ENCODE measurements around the gene CDH13.

DNA sequence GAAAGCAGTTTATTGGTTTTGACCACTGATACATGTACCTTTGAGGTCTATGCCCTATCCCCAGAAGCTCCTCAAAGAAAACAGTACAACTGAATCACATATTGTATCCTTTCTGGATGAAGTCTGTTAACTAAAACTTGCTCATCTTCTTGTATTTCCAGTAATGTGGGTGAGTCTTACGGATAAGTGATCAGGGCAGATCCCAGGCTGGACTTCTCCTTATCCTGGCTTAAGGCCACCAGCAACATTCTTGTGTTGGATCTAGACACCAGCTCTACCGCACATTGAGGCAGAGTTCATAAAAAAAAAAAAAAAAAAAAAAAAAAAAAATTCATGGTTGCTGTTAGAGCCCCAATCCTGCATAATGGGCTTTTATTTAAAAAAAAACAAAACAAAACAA, 644.4 kb downstream of the CDH13 start:
- TF ChIP-seq, protein P1, sequence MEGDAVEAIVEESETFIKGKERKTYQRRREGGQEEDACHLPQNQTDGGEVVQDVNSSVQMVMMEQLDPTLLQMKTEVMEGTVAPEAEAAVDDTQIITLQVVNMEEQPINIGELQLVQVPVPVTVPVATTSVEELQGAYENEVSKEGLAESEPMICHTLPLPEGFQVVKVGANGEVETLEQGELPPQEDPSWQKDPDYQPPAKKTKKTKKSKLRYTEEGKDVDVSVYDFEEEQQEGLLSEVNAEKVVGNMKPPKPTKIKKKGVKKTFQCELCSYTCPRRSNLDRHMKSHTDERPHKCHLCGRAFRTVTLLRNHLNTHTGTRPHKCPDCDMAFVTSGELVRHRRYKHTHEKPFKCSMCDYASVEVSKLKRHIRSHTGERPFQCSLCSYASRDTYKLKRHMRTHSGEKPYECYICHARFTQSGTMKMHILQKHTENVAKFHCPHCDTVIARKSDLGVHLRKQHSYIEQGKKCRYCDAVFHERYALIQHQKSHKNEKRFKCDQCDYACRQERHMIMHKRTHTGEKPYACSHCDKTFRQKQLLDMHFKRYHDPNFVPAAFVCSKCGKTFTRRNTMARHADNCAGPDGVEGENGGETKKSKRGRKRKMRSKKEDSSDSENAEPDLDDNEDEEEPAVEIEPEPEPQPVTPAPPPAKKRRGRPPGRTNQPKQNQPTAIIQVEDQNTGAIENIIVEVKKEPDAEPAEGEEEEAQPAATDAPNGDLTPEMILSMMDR (conservative IDR thresholded peaks at IDR 0.05 in 1 of 2, IDR thresholded peaks at IDR 0.05 in 1 of 2; ENCODE audit: low read depth in 1 of 2, low read length in 2 of 2) = no peak
- TF ChIP-seq EZH2 (IDR thresholded peaks at IDR 0.05; ENCODE audit: low read length, missing control alignments) = no peak

Data from fibroblast of lung (primary cell).